ENCODE results near the gene ZNF691. TPM values are rescaled to one million over a fixed set of nuclear protein-coding genes. Genes with fewer than 3 reads are reported as not detected.

The ZNF691 gene
- total RNA-seq, 1 experiment from 2014 or later, result 15.4 TPM

GRCh38 chr1:42815941-42816584, 30.4 kb upstream of the ZNF691 start:
- Histone ChIP-seq H3K9me3 (ENCODE audit: low read length) (no peaks in the 10 kb centered on the region), H3K4me3 (ENCODE audit: low read length) (peak overlapping the region; percentile 83), H3K27me3 (ENCODE audit: low read length) (no peaks in the 10 kb centered on the region), H3K79me2 (ENCODE audit: low read length) (no peaks in the 10 kb centered on the region), H2AFZ (ENCODE audit: low read length) (peak overlapping the region; percentile 58; the same call in 1 of the 2 replicates), H3K9ac (ENCODE audit: low read length) (peak overlapping the region; percentile 78), H3K36me3 (ENCODE audit: insufficient read depth, low read length) (no peaks in the 10 kb centered on the region), H3K4me1 (ENCODE audit: low read length) (peaks cover 16% of the 10 kb centered on the region), H3K4me2 (ENCODE audit: low read depth, low read length, poor library complexity, severe bottlenecking) (peak overlapping the region; percentile 83), H3K9me2 (replicated peaks; ENCODE audit: insufficient read depth, low read length) (no peaks in the 10 kb centered on the region), H3K27ac (ENCODE audit: low read length) (no peak overlapping the region), H4K20me1 (ENCODE audit: insufficient read depth, low read depth, low read length) (no peaks in the 10 kb centered on the region)
- DNase-seq, result peak; percentile 42

- H2AFZ ChIP-seq (ENCODE audit: low read length), result peak within 1 kb of the TSS; percentile 91; the same call in 1 of the 2 replicates
- peak within 1 kb of the TSS; percentile 83 for H3K4me3 ChIP-seq (ENCODE audit: low read length)
- no peaks in the 10 kb centered on the region for H3K36me3 ChIP-seq (ENCODE audit: insufficient read depth, low read length)
- H3K79me2 ChIP-seq (ENCODE audit: low read length), result no peaks in the 10 kb centered on the region
- H3K9ac ChIP-seq (ENCODE audit: low read length), result peak within 1 kb of the TSS; percentile 86
- no peaks in the 10 kb centered on the region for H3K9me2 ChIP-seq (replicated peaks; ENCODE audit: insufficient read depth, low read length)
- H3K27me3 ChIP-seq (ENCODE audit: low read length), result no peaks in the 10 kb centered on the region
- 0 out of 2 replicates have a peak within 1 kb of the TSS, but pooled peaks have one; percentile 42 for H3K27ac ChIP-seq (ENCODE audit: low read length)
- peak; percentile 97 for DNase-seq
- H3K4me1 ChIP-seq (ENCODE audit: low read length), result peaks cover 16% of the 10 kb centered on the region
- H3K9me3 ChIP-seq (ENCODE audit: low read length), result no peaks in the 10 kb centered on the region
- H3K4me2 ChIP-seq (ENCODE audit: low read depth, low read length, poor library complexity, severe bottlenecking), result peak within 1 kb of the TSS; percentile 83
- no peaks in the 10 kb centered on the region for H4K20me1 ChIP-seq (ENCODE audit: insufficient read depth, low read depth, low read length)
Measured at GRCh38 chr1:42816585-42817439, 29.6 kb upstream of the ZNF691 start, which contains the start of the genes ERMAP and SVBP. Gene ERMAP, plus strand, starts transcription at chr1:42817122. Its CDS starts 13,327 bp downstream, at chr1:42830449. Gene SVBP, minus strand, starts transcription at chr1:42817397. Its CDS starts 853 bp downstream, at chr1:42816544.

- Histone ChIP-seq H3K4me3 (ENCODE audit: low read length) (peak overlapping the region; percentile 83), H3K9ac (ENCODE audit: low read length) (peak overlapping the region; percentile 43), H2AFZ (ENCODE audit: low read length) (0 out of 2 replicates have a peak overlapping the region, but pooled peaks have one; percentile 40), H3K4me2 (ENCODE audit: low read depth, low read length, poor library complexity, severe bottlenecking) (peak overlapping the region; percentile 83), H3K79me2 (ENCODE audit: low read length) (no peaks in the 10 kb centered on the region), H4K20me1 (ENCODE audit: insufficient read depth, low read depth, low read length) (no peaks in the 10 kb centered on the region), H3K9me3 (ENCODE audit: low read length) (no peaks in the 10 kb centered on the region), H3K4me1 (ENCODE audit: low read length) (peaks cover 16% of the 10 kb centered on the region), H3K9me2 (replicated peaks; ENCODE audit: insufficient read depth, low read length) (no peaks in the 10 kb centered on the region), H3K27me3 (ENCODE audit: low read length) (no peaks in the 10 kb centered on the region), H3K27ac (ENCODE audit: low read length) (no peak overlapping the region), H3K36me3 (ENCODE audit: insufficient read depth, low read length) (no peaks in the 10 kb centered on the region)
- peak; percentile 41 for DNase-seq
Measured at GRCh38 chr1:42817440-42817767, 29.0 kb upstream of the ZNF691 start.

GRCh38 chr1:42817976-42818375, 28.4 kb upstream of the ZNF691 start:
- Histone ChIP-seq H4K20me1 (ENCODE audit: insufficient read depth, low read depth, low read length) (no peaks in the 10 kb centered on the region), H3K27ac (ENCODE audit: low read length) (no peak overlapping the region), H2AFZ (ENCODE audit: low read length) (0 out of 2 replicates have a peak overlapping the region, but pooled peaks have one; percentile 40), H3K79me2 (ENCODE audit: low read length) (no peaks in the 10 kb centered on the region), H3K4me1 (ENCODE audit: low read length) (peaks cover 21% of the 10 kb centered on the region), H3K27me3 (ENCODE audit: low read length) (no peaks in the 10 kb centered on the region), H3K4me3 (ENCODE audit: low read length) (peak overlapping the region; percentile 83), H3K9me2 (replicated peaks; ENCODE audit: insufficient read depth, low read length) (no peaks in the 10 kb centered on the region), H3K4me2 (ENCODE audit: low read depth, low read length, poor library complexity, severe bottlenecking) (peak overlapping the region; percentile 83), H3K36me3 (ENCODE audit: insufficient read depth, low read length) (no peaks in the 10 kb centered on the region), H3K9me3 (ENCODE audit: low read length) (no peaks in the 10 kb centered on the region), H3K9ac (ENCODE audit: low read length) (no peak overlapping the region)
- DNase-seq, result no peak

- no peak overlapping the region for H3K4me3 ChIP-seq (ENCODE audit: low read length)
Measured at GRCh38 chr1:42820813-42821212, 25.6 kb upstream of the ZNF691 start.

GRCh38 chr1:42821690-42822089, 24.7 kb upstream of the ZNF691 start:
- Histone ChIP-seq H3K27ac (ENCODE audit: low read length) (no peak overlapping the region), H3K9me2 (replicated peaks; ENCODE audit: insufficient read depth, low read length) (no peaks in the 10 kb centered on the region), H3K4me2 (ENCODE audit: low read depth, low read length, poor library complexity, severe bottlenecking) (no peak overlapping the region), H3K9ac (ENCODE audit: low read length) (no peak overlapping the region), H3K9me3 (ENCODE audit: low read length) (no peaks in the 10 kb centered on the region), H3K36me3 (ENCODE audit: insufficient read depth, low read length) (no peaks in the 10 kb centered on the region), H3K79me2 (ENCODE audit: low read length) (no peaks in the 10 kb centered on the region), H3K27me3 (ENCODE audit: low read length) (no peaks in the 10 kb centered on the region), H3K4me3 (ENCODE audit: low read length) (no peak overlapping the region), H2AFZ (ENCODE audit: low read length) (no peak overlapping the region), H4K20me1 (ENCODE audit: insufficient read depth, low read depth, low read length) (no peaks in the 10 kb centered on the region), H3K4me1 (ENCODE audit: low read length) (peaks cover 14% of the 10 kb centered on the region)
- no peak for DNase-seq

More at GRCh38 chr1:42820813-42821212, 25.6 kb upstream of the ZNF691 start:
- Histone ChIP-seq H3K27ac (ENCODE audit: low read length) (no peak overlapping the region), H3K36me3 (ENCODE audit: insufficient read depth, low read length) (no peaks in the 10 kb centered on the region), H3K79me2 (ENCODE audit: low read length) (no peaks in the 10 kb centered on the region), H3K4me2 (ENCODE audit: low read depth, low read length, poor library complexity, severe bottlenecking) (no peak overlapping the region), H3K9me3 (ENCODE audit: low read length) (no peaks in the 10 kb centered on the region), H3K27me3 (ENCODE audit: low read length) (no peaks in the 10 kb centered on the region), H3K9me2 (replicated peaks; ENCODE audit: insufficient read depth, low read length) (no peaks in the 10 kb centered on the region), H3K4me1 (ENCODE audit: low read length) (peaks cover 22% of the 10 kb centered on the region), H4K20me1 (ENCODE audit: insufficient read depth, low read depth, low read length) (no peaks in the 10 kb centered on the region), H3K9ac (ENCODE audit: low read length) (no peak overlapping the region), H2AFZ (ENCODE audit: low read length) (no peak overlapping the region)
- no peak for DNase-seq

GRCh38 chr1:42822800-42823392, 23.5 kb upstream of the ZNF691 start:
- Histone ChIP-seq H3K4me3 (ENCODE audit: low read length) (no peak overlapping the region), H3K9me3 (ENCODE audit: low read length) (no peaks in the 10 kb centered on the region), H4K20me1 (ENCODE audit: insufficient read depth, low read depth, low read length) (no peaks in the 10 kb centered on the region), H3K36me3 (ENCODE audit: insufficient read depth, low read length) (no peaks in the 10 kb centered on the region), H3K79me2 (ENCODE audit: low read length) (no peaks in the 10 kb centered on the region), H3K27ac (ENCODE audit: low read length) (no peak overlapping the region), H3K27me3 (ENCODE audit: low read length) (no peaks in the 10 kb centered on the region), H3K4me1 (ENCODE audit: low read length) (peaks cover 8% of the 10 kb centered on the region), H3K4me2 (ENCODE audit: low read depth, low read length, poor library complexity, severe bottlenecking) (no peak overlapping the region), H3K9me2 (replicated peaks; ENCODE audit: insufficient read depth, low read length) (no peaks in the 10 kb centered on the region), H2AFZ (ENCODE audit: low read length) (no peak overlapping the region), H3K9ac (ENCODE audit: low read length) (no peak overlapping the region)
- no peak for DNase-seq
